Mammary epithelial cell (primary cell): Measurements from ENCODE around the gene ACSM6.

Source experiments
- EZH2 ChIP-seq: IDR thresholded peaks from 2 replicates; pipeline ENCODE4 v1.6.1; 2012; ENCODE audit warnings: low read length, inconsistent platforms, borderline replicate concordance
- TF ChIP-seq, protein P1 (sequence below), 2 donors: IDR thresholded peaks in 1 of 2; conservative IDR thresholded peaks in 1 of 2; 2 replicates each; pipeline ENCODE4 v1.5.1; 2011 to 2012; ENCODE audit warnings: inconsistent platforms in 2 of 2, low read length in 2 of 2, mild to moderate bottlenecking in 2 of 2, control low read depth in 1 of 2, low read depth in 1 of 2; ENCODE audit not compliant: insufficient read depth in 1 of 2; ENCODE audit errors: extremely low read depth in 1 of 2

DNA sequence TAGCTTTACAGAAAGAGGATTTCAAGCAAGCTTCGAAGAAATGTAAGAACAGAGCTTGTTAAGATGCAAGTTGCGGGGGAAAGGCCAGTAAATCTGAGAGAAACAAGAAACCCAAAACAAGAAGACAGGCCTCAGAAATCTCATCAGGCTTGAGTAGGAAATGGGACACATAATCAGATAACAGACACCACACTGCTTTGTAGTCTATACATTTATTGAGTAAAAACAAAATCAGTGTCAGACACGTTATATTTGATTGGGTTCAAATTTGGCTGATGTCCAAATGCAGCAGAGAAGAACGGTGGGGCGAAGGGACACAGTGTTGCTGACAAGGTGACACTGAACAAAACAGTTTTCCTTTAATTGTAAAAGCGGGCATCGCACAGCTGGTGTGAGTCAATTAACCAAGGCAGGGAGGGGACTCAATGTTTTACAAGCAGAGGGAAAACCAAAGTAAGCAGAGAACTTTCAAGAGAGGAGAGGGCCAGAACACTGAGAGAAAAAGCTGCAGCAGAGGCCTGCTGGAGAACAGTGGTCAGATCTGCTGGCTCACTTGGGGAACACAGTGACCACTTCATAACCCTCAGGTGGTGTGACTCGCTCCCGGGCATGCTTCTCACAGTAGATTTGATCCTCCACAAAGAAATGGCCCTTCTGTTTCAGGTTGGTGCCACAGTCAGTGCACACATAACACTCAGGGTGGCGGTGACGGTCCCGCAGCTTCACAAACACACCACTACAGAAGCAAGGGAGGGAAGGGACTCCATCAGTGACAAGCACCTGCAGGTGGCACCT, 43.5 kb downstream of the ACSM6 start:
- TF ChIP-seq, protein P1, sequence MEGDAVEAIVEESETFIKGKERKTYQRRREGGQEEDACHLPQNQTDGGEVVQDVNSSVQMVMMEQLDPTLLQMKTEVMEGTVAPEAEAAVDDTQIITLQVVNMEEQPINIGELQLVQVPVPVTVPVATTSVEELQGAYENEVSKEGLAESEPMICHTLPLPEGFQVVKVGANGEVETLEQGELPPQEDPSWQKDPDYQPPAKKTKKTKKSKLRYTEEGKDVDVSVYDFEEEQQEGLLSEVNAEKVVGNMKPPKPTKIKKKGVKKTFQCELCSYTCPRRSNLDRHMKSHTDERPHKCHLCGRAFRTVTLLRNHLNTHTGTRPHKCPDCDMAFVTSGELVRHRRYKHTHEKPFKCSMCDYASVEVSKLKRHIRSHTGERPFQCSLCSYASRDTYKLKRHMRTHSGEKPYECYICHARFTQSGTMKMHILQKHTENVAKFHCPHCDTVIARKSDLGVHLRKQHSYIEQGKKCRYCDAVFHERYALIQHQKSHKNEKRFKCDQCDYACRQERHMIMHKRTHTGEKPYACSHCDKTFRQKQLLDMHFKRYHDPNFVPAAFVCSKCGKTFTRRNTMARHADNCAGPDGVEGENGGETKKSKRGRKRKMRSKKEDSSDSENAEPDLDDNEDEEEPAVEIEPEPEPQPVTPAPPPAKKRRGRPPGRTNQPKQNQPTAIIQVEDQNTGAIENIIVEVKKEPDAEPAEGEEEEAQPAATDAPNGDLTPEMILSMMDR (conservative IDR thresholded peaks at IDR 0.05 in 1 of 2, IDR thresholded peaks at IDR 0.05 in 1 of 2; ENCODE audit: extremely low read depth in 1 of 2, insufficient read depth in 1 of 2, low read depth in 1 of 2, low read length in 2 of 2) = no peak
- no peak for TF ChIP-seq EZH2
